ENCODE results near the gene THPO.
A peak's percentile ranks its signal among the peaks of the same experiment; 100 is the strongest.

THPO gene

GRCh38 chr3:184414418-184415202 lies 36.6 kb upstream of the THPO start:
- Histone ChIP-seq H3K27ac (no peak overlapping the region), H3K4me3 (no peak overlapping the region)
- DNase-seq (ENCODE audit: low spot score) = no peak
- TF ChIP-seq CTCF (IDR thresholded peaks at IDR 0.05) = no peak

GRCh38 chr3:184409946-184410500 lies 32.0 kb upstream of the THPO start:
- no peak for DNase-seq (ENCODE audit: low spot score)
- H3K27ac ChIP-seq = no peak overlapping the region
- no peak for TF ChIP-seq CTCF (IDR thresholded peaks at IDR 0.05)

GRCh38 chr3:184409331-184409926 lies 31.4 kb upstream of the THPO start:
- TF ChIP-seq CTCF (IDR thresholded peaks at IDR 0.05) = no peak
- Histone ChIP-seq H3K4me3 (no peak overlapping the region), H3K27ac (no peak overlapping the region)
- DNase-seq (ENCODE audit: low spot score) = no peak

More at GRCh38 chr3:184409946-184410500, 32.0 kb upstream of the THPO start:
- no peak overlapping the region for H3K4me3 ChIP-seq

GRCh38 chr3:184405075-184406030 lies 27.3 kb upstream of the THPO start:
- no peak overlapping the region for H3K27ac ChIP-seq
- DNase-seq (ENCODE audit: low spot score) = no peak

GRCh38 chr3:184399410-184399809 lies 21.4 kb upstream of the THPO start:
- peak overlapping the region in 1 of 2 donors; percentile 15 for H3K27ac ChIP-seq
- no peak for TF ChIP-seq CTCF (IDR thresholded peaks at IDR 0.05)
- peak overlapping the region; percentile 9 for H3K4me3 ChIP-seq
- no peak for DNase-seq (ENCODE audit: low spot score)

More at GRCh38 chr3:184405075-184406030, 27.3 kb upstream of the THPO start:
- no peak overlapping the region for H3K4me3 ChIP-seq
- no peak for TF ChIP-seq CTCF (IDR thresholded peaks at IDR 0.05)

- TF ChIP-seq CTCF (IDR thresholded peaks at IDR 0.05) = no peak
- no peak for DNase-seq (ENCODE audit: low spot score)
- Histone ChIP-seq H3K27ac (no peak overlapping the region), H3K4me3 (no peak overlapping the region)
Measured at GRCh38 chr3:184395320-184395660, 17.3 kb upstream of the THPO start.
